ENCODE results near the gene UBE2D4. TPM values are rescaled to one million over a fixed set of nuclear protein-coding genes. Genes with fewer than 3 reads are reported as not detected.

UBE2D4 gene
- total RNA-seq, 1 experiment from 2014 or later: 2.4 TPM

GRCh38 chr7:43879477-43879876 lies 46.8 kb upstream of the UBE2D4 start:
- no peaks in the 10 kb centered on the region for H3K27me3 Mint-ChIP-seq (ENCODE audit: low read depth)
- CTCF ChIA-PET: interaction anchor here (0.7 kb wide), 1 partner anchor 63 kb away, joined by 3 read pairs; no protein-coding TSS in a partner anchor
- no peak for TF ChIP-seq ATF6 (CRISPR knock-in tag; IDR thresholded peaks at IDR 0.05)
- no peak for TF ChIP-seq GABPB1 (CRISPR knock-in tag; IDR thresholded peaks at IDR 0.05)
- no peak for TF ChIP-seq MAX (CRISPR knock-in tag; IDR thresholded peaks at IDR 0.05)
- no peak for TF ChIP-seq KAT7 (CRISPR knock-in tag; IDR thresholded peaks at IDR 0.05; ENCODE audit: borderline replicate concordance)
- no peak for TF ChIP-seq ZNF396 (CRISPR knock-in tag; IDR thresholded peaks at IDR 0.05; ENCODE audit: borderline replicate concordance)
- no peak for TF ChIP-seq ZNF219 (CRISPR knock-in tag; IDR thresholded peaks at IDR 0.05; ENCODE audit: borderline replicate concordance)
- no peak for TF ChIP-seq E2F5 (CRISPR knock-in tag; IDR thresholded peaks at IDR 0.05)
- TF ChIP-seq JUN (CRISPR knock-in tag; IDR thresholded peaks at IDR 0.05): no peak
- TF ChIP-seq USF2 (CRISPR knock-in tag; IDR thresholded peaks at IDR 0.05): no peak
- TF ChIP-seq CDX4 (CRISPR knock-in tag; IDR thresholded peaks at IDR 0.05; ENCODE audit: borderline replicate concordance): no peak
- TF ChIP-seq RELA (CRISPR knock-in tag; IDR thresholded peaks at IDR 0.05; ENCODE audit: borderline replicate concordance): no peak
- TF ChIP-seq SMAD4 (CRISPR knock-in tag; IDR thresholded peaks at IDR 0.05): no peak
- no peak for TF ChIP-seq USF1 (CRISPR knock-in tag; IDR thresholded peaks at IDR 0.05)
- no peak for TF ChIP-seq SOX15 (CRISPR knock-in tag; IDR thresholded peaks at IDR 0.05)
- TF ChIP-seq ATF3 (CRISPR knock-in tag; conservative IDR thresholded peaks at IDR 0.05): no peak
- TF ChIP-seq FOXJ3 (CRISPR knock-in tag; IDR thresholded peaks at IDR 0.05; ENCODE audit: borderline replicate concordance): no peak
- no peak for TF ChIP-seq TP53 (CRISPR knock-in tag; IDR thresholded peaks at IDR 0.05)
- TF ChIP-seq E2F4 (CRISPR knock-in tag; IDR thresholded peaks at IDR 0.05; ENCODE audit: borderline replicate concordance, low read depth): no peak
- no peak for TF ChIP-seq PRDM15 (CRISPR knock-in tag; IDR thresholded peaks at IDR 0.05)
- peaks cover 16% of the 10 kb centered on the region for H3K4me1 Mint-ChIP-seq
- no peak overlapping the region for H3K27ac Mint-ChIP-seq
- no peak overlapping the region for H3K4me3 Mint-ChIP-seq
- DNase-seq (ENCODE audit: low spot score) (no peak), ATAC-seq (no peak)
- POLR2A ChIA-PET: interaction anchor here (0.8 kb wide), 1 partner anchor 10 kb away, joined by 3 read pairs; the partner anchor contains the start of gene MRPS24
- H3K9me3 Mint-ChIP-seq: no peaks in the 10 kb centered on the region
- peaks cover 38% of the 10 kb centered on the region for H3K36me3 Mint-ChIP-seq
